Thoracic aorta (tissue), 2 donors: ENCODE results near the gene DUSP5. TPM values are rescaled to one million over a fixed set of nuclear protein-coding genes. Genes with fewer than 3 reads are reported as not detected.
A peak's percentile ranks its signal among the peaks of the same experiment; 100 is the strongest.

Experiments
- ATAC-seq: fragments of 150-250 bp; one replicate; pipeline ENCODE4 v1.8.0; 2017; ENCODE audit warnings: low read depth; ENCODE audit not compliant: insufficient number of reproducible peaks, low FRiP score
- DNase-seq: peaks from one replicate; pipeline ENCODE4 v3.0.0-alpha.2; 2020; ENCODE audit warnings: low spot score
- H3K27ac ChIP-seq, 2 donors: fragments of 200-600 bp; sonication (generic); 1 replicate in 1 of 2; 2 replicates in 1 of 2; pipeline ENCODE4 v1.5.1; 2016; ENCODE audit warnings: mild to moderate bottlenecking in 2 of 2, moderate library complexity in 2 of 2
- H3K27me3 ChIP-seq: fragments of 200-600 bp; sonication (generic); replicated peaks from 2 replicates; pipeline ENCODE4 v1.6.0; 2016; ENCODE audit warnings: mild to moderate bottlenecking; ENCODE audit not compliant: insufficient read depth
- H3K36me3 ChIP-seq: fragments of 200-600 bp; sonication (generic); one replicate; pipeline ENCODE4 v1.5.1; 2016
- H3K4me1 ChIP-seq, 2 donors: fragments of 200-600 bp; sonication (generic); 1 replicate in 1 of 2; 2 replicates in 1 of 2; pipeline versions ENCODE4 v1.5.1 to v1.6.0; 2016; ENCODE audit warnings: low read depth in 2 of 2, mild to moderate bottlenecking in 1 of 2; ENCODE audit not compliant: control insufficient read depth in 1 of 2
- H3K4me3 ChIP-seq: fragments of 200-600 bp; sonication (generic); 2 replicates; pipeline ENCODE4 v1.5.1; 2016; ENCODE audit warnings: mild to moderate bottlenecking
- H3K9me3 ChIP-seq: fragments of 200-600 bp; sonication (generic); 2 replicates; pipeline ENCODE4 v1.5.1; 2016
- total RNA-seq, 2 donors: library from RNA; depleted of rRNA; stranded (reverse); fragments of >200 nt; gene quantifications; one replicate each; pipeline versions ENCODE4 v1.1.0 to v1.2.3, GENCODE V29; 2016
- TF ChIP-seq, protein P1 (sequence below): fragments of 200-600 bp; sonication (generic); IDR thresholded peaks from one replicate; pipeline ENCODE4 v1.5.1; 2019; ENCODE audit warnings: antibody characterized with exemption

Gene DUSP5
- total RNA-seq, 2 donors from 2014 or later = 12.7 to 13.1 TPM

GRCh38 chr10:110556296-110556695 is 58.6 kb downstream of the DUSP5 start:
- no peak overlapping the region for H3K27ac ChIP-seq
- H3K36me3 ChIP-seq = no peaks in the 10 kb centered on the region

GRCh38 chr10:110556969-110557601 is 59.4 kb downstream of the DUSP5 start:
- no peak for DNase-seq
- Histone ChIP-seq H3K9me3 (no peaks in the 10 kb centered on the region), H3K4me3 (no peak overlapping the region), H3K36me3 (no peaks in the 10 kb centered on the region), H3K27ac (no peak overlapping the region), H3K4me1 (no peaks in the 10 kb centered on the region), H3K27me3 (no peaks in the 10 kb centered on the region)
- no peak for ATAC-seq
- TF ChIP-seq, protein P1, sequence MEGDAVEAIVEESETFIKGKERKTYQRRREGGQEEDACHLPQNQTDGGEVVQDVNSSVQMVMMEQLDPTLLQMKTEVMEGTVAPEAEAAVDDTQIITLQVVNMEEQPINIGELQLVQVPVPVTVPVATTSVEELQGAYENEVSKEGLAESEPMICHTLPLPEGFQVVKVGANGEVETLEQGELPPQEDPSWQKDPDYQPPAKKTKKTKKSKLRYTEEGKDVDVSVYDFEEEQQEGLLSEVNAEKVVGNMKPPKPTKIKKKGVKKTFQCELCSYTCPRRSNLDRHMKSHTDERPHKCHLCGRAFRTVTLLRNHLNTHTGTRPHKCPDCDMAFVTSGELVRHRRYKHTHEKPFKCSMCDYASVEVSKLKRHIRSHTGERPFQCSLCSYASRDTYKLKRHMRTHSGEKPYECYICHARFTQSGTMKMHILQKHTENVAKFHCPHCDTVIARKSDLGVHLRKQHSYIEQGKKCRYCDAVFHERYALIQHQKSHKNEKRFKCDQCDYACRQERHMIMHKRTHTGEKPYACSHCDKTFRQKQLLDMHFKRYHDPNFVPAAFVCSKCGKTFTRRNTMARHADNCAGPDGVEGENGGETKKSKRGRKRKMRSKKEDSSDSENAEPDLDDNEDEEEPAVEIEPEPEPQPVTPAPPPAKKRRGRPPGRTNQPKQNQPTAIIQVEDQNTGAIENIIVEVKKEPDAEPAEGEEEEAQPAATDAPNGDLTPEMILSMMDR = peak; percentile 54

More at GRCh38 chr10:110556296-110556695, 58.6 kb downstream of the DUSP5 start:
- TF ChIP-seq, protein P1 = no peak
- no peak overlapping the region for H3K4me3 ChIP-seq
- ATAC-seq = no peak
- DNase-seq = no peak
- no peaks in the 10 kb centered on the region for H3K4me1 ChIP-seq
- H3K9me3 ChIP-seq = no peaks in the 10 kb centered on the region
- H3K27me3 ChIP-seq = no peaks in the 10 kb centered on the region

DNA sequence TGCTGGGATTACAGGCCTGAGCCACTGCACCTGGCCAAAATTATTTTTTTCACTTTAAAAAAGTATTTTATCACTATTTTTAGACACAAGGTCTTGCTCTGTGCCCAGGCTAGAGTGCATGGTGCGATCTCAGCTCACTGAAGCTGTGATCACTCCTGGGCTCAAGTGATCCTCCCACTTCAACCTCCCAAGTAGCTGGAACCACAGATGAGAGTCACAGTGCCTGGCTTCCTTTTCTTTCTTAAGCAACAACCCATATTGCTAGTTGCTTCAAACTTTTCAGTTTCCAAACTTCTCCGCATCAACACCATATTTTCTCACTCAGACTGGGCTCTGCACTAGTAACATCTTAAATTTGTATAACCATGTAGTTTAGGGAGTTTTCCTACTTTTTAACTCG is 60.3 kb downstream of the DUSP5 start:
- Histone ChIP-seq H3K9me3 (no peaks in the 10 kb centered on the region), H3K36me3 (no peaks in the 10 kb centered on the region), H3K27ac (no peak overlapping the region), H3K4me1 (no peaks in the 10 kb centered on the region), H3K4me3 (no peak overlapping the region), H3K27me3 (no peaks in the 10 kb centered on the region)
- no peak for ATAC-seq
- TF ChIP-seq, protein P1 = no peak
- DNase-seq = no peak

- Histone ChIP-seq H3K4me1 (no peaks in the 10 kb centered on the region), H3K4me3 (no peak overlapping the region), H3K27ac (no peak overlapping the region), H3K36me3 (no peaks in the 10 kb centered on the region), H3K27me3 (no peaks in the 10 kb centered on the region), H3K9me3 (no peaks in the 10 kb centered on the region)
- DNase-seq (no peak), ATAC-seq (no peak)
- TF ChIP-seq, protein P1 = no peak
These were observed 62.3 kb downstream of the DUSP5 start for GRCh38 chr10:110560012-110560411.

Other genes with a start within 250 kb of the DUSP5 start
- gene SMNDC1, start 193.0 kb upstream of the DUSP5 start, total RNA-seq = 10 to 100 TPM in 1 of 2 donors, 1 to 10 TPM in 1; 7.2 to 18.6 TPM
- gene SMC3, start 69.8 kb downstream of the DUSP5 start, total RNA-seq = 10 to 100 TPM; 19.8 to 32.7 TPM
- 10 to 100 TPM in 1 of 2 donors, 1 to 10 TPM in 1; 7.8 to 13.9 TPM for gene RBM20, start 146.4 kb downstream of the DUSP5 start, total RNA-seq